Adipose tissue (tissue), 3 donors: Measurements from ENCODE around the gene PMM1. TPM values are rescaled to one million over a fixed set of nuclear protein-coding genes. Genes with fewer than 3 reads are reported as not detected.

Source experiments
- H3K27ac ChIP-seq: one replicate; pipeline ENCODE4 v1.5.1; 2013; ENCODE audit warnings: low read depth, low read length
- WGBS, 3 donors: extraction: QIAGEN DNeasy Blood & Tissue Kit; methylation state at CpG; one replicate each; pipeline ENCODE4 v1.1.7; 2013; 5-methylcytosine and 5-hydroxymethylcytosine counted together
- polyA plus RNA-seq, 3 donors: library from polyadenylated mRNA; stranded (reverse); fragments of 200-250 nt; gene quantifications; one replicate each; pipeline ENCODE4 v1.2.3, GENCODE V29; 2013
- donor health status: healthy with polysubstance abuse.
- donor health status: Bipolar disorder and iron deficiency.
- donor health status: healthy.

The PMM1 gene
- polyA plus RNA-seq, 3 donors = 41.9 to 171 (median 68.4) TPM

GRCh38 chr22:41528132-41528766, 61.4 kb downstream of the PMM1 start:
- H3K27ac ChIP-seq = no peak overlapping the region
- WGBS, 3 donors = 83 to 86% (median 83%) methylated on average over 16 of the region's 16 CpGs

Other genes with a start within 250 kb of the PMM1 start
- gene TEF, start 207.9 kb downstream of the PMM1 start, polyA plus RNA-seq = 10 to 100 TPM in 2 of 3 donors, 1 to 10 TPM in 1; 9.9 to 19.0 (median 15.9) TPM
- 10 to 100 TPM; 18.4 to 48.0 (median 25.4) TPM for gene TOB2, start 143.0 kb downstream of the PMM1 start, polyA plus RNA-seq
- 10 to 100 TPM; 26.0 to 41.7 (median 36.8) TPM for gene PHF5A, start 121.1 kb downstream of the PMM1 start, polyA plus RNA-seq
- gene ACO2, start 120.7 kb downstream of the PMM1 start, polyA plus RNA-seq = 100 to 1,000 TPM in 1 of 3 donors, 10 to 100 TPM in 2; 61.9 to 197 (median 63.4) TPM
- gene POLR3H, start 45.4 kb downstream of the PMM1 start, polyA plus RNA-seq = 10 to 100 TPM; 10.4 to 56.0 (median 28.1) TPM
- 1 to 10 TPM in 2 of 3 donors, under 1 TPM in 1; 0.91 to 8.3 (median 5.1) TPM for gene CSDC2, start 28.8 kb downstream of the PMM1 start, polyA plus RNA-seq
- gene DESI1, start 31.2 kb upstream of the PMM1 start, polyA plus RNA-seq = 10 to 100 TPM in 2 of 3 donors, 1 to 10 TPM in 1; 7.0 to 19.6 (median 16.8) TPM
- gene XRCC6, start 31.5 kb upstream of the PMM1 start, polyA plus RNA-seq = 100 to 1,000 TPM in 2 of 3 donors, 10 to 100 TPM in 1; 82.5 to 158 (median 152) TPM
- 100 to 1,000 TPM in 2 of 3 donors, 10 to 100 TPM in 1; 78.2 to 139 (median 121) TPM for gene SNU13, start 99.0 kb upstream of the PMM1 start, polyA plus RNA-seq
- 1 to 10 TPM in 1 of 3 donors, under 1 TPM in 2; 0.34 to 1.6 (median 0.86) TPM for gene MEI1, start 109.7 kb upstream of the PMM1 start, polyA plus RNA-seq
- 1 to 10 TPM in 2 of 3 donors, under 1 TPM in 1; 0.79 to 2.9 (median 1.8) TPM for gene CCDC134, start 210.8 kb upstream of the PMM1 start, polyA plus RNA-seq
- 10 to 100 TPM; 20.8 to 40.6 (median 35.8) TPM for gene SREBF2, start 243.3 kb upstream of the PMM1 start, polyA plus RNA-seq